ENCODE data around the gene AFDN.

AFDN gene

DNA sequence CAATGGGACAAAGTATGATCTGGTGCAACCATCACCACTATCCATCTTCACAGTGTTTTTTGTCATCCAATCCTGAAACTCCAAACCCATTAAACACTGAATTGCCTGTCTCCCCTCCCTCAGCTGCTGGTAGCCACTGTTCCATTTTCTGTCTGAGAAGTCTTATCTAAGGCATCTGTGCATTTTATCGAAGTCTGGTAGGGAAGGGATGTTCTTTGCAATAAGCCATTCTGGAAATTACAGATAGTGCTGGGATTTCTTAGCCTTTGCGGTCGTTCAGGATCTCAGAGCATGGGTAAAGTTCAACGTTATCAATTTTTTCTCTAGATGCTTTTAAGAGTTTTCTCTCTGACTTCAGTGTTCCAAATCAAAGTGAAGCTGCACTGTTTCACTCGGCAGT, 194.9 kb downstream of the AFDN start:
- no peak for DNase-seq (ENCODE audit: low read depth in 2 of 2)

Data from stimulated activated CD4-positive, alpha-beta T cell treated with anti-CD3 and anti-CD28 coated beads, Interleukin-15, amount 100 ng/mL, for 48 hours (primary cell).